Spleen (tissue), 7 donors: ENCODE data around the gene APOBEC3A.

Experiments
- CTCF ChIP-seq, 11 experiments: fragments of 200-600 bp in 7 of 11; fragments of 450-650 bp in 4 of 11; sonication (generic) in 4 of 11; IDR thresholded peaks in 8 of 11; conservative IDR thresholded peaks in 3 of 11; 1 replicate in 7 of 11; 2 replicates in 4 of 11; pipeline versions ENCODE4 v1.4.0 to v1.8.0; 2016 to 2021; ENCODE audit warnings: antibody characterized with exemption in 11 of 11, inconsistent platforms in 4 of 11, mild to moderate bottlenecking in 1 of 11
- POLR2A ChIP-seq, 3 donors: fragments of 450-650 bp; IDR thresholded peaks; one replicate each; pipeline ENCODE4 v1.5.1; 2017; ENCODE audit warnings: antibody characterized with exemption in 3 of 3, mild to moderate bottlenecking in 1 of 3
- POLR2AphosphoS5 ChIP-seq, 3 donors: sonication (generic); formaldehyde crosslinking; IDR thresholded peaks; one replicate each; pipeline ENCODE4 v1.5.1; 2017; ENCODE audit warnings: antibody characterized with exemption in 3 of 3
- donor health status: DM: no; HTN: no; CAD: no; lungs with moderate emphysema.
- donor health status: DM: no; HTN: no; CAD: no.
- donor health status: DM: no; HTN: no; CAD: no.

- TF ChIP-seq POLR2A (IDR thresholded peaks at IDR 0.05): no peak
- no peak for TF ChIP-seq CTCF (IDR thresholded peaks at IDR 0.05 in 8 of 11, conservative IDR thresholded peaks at IDR 0.05 in 3 of 11)
- TF ChIP-seq POLR2AphosphoS5 (IDR thresholded peaks at IDR 0.05): no peak
These were observed 9.5 kb downstream of the APOBEC3A start for GRCh38 chr22:38966942-38967341.
